ENCODE measurements around the gene YAP1.
"Not testable (repeated sequence)": the region's sequence is repeated elsewhere in the genome, so short reads cannot be mapped to it uniquely, and the experiment has no call there.

Gene YAP1

DNA sequence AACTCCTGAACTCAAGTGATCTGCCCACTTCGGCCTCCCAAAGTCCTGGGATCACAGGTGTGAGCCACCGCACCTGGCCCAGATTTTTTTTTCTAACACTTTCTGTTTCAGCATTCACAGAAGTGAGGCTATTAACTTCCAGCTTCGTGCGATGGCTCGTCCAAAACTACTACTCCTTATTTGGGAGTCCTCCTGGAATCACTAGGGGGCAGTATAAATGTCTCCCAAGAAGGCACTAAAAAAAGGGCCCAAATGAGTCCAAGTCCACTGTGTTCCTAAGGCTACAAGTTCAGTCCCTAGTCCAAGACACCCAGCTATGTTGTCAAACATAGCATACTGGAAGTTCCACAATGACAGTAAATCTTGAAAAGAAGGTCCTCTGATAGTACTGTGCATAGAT is 143.8 kb downstream of the YAP1 start:
- H3K4me3 ChIP-seq (ENCODE audit: low read depth, low read length): no peak overlapping the region
- no peak for DNase-seq (ENCODE audit: low read depth)
- TF ChIP-seq, protein P1, sequence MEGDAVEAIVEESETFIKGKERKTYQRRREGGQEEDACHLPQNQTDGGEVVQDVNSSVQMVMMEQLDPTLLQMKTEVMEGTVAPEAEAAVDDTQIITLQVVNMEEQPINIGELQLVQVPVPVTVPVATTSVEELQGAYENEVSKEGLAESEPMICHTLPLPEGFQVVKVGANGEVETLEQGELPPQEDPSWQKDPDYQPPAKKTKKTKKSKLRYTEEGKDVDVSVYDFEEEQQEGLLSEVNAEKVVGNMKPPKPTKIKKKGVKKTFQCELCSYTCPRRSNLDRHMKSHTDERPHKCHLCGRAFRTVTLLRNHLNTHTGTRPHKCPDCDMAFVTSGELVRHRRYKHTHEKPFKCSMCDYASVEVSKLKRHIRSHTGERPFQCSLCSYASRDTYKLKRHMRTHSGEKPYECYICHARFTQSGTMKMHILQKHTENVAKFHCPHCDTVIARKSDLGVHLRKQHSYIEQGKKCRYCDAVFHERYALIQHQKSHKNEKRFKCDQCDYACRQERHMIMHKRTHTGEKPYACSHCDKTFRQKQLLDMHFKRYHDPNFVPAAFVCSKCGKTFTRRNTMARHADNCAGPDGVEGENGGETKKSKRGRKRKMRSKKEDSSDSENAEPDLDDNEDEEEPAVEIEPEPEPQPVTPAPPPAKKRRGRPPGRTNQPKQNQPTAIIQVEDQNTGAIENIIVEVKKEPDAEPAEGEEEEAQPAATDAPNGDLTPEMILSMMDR (conservative IDR thresholded peaks at IDR 0.05; ENCODE audit: low read depth, low read length): peak; percentile 44

DNA sequence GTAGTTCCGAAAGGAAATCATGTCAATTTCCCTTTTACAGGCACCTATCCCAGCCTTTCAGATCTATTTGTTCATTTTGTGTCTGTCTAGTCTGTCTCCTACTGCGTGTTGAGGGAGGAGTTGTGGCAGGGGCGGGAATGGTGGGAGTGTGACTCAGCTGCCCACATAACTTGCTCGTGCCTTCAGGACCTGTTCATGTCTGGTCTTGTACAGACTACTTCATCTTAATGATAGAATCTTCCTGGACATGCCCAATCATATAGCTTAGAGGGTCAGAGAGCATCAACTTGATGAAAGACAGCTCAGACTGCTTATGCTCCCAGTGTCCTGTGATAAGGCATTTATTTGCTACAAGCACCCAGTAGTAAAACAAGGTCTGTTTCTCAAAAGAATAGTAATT is 146.0 kb downstream of the YAP1 start:
- H3K4me3 ChIP-seq (ENCODE audit: low read depth, low read length): no peak overlapping the region
- peak; percentile 80 for DNase-seq (ENCODE audit: low read depth)
- TF ChIP-seq, protein P1 (conservative IDR thresholded peaks at IDR 0.05; ENCODE audit: low read depth, low read length): no peak

DNA sequence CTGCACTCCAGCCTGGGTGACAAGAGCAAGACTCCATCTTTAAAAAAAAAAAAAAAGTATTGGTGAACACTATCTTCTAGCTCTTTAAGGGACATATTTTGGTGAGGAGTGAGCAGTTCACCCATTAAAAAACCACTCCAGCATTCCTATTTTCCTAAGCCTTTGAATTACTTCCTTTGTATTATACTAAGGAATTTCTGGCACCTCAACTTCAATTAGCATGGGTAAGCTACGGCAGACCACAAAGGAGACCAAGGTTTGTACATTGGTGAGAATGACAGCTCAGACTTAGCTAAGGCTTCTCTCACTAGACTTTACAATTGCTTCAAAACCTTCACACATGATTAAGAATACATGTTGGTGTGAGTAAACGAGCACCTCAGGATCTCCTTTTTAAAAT is 150.0 kb downstream of the YAP1 start:
- TF ChIP-seq, protein P1 (conservative IDR thresholded peaks at IDR 0.05; ENCODE audit: low read depth, low read length): no peak
- H3K4me3 ChIP-seq (ENCODE audit: low read depth, low read length): no peak overlapping the region
- DNase-seq (ENCODE audit: low read depth): no peak

DNA sequence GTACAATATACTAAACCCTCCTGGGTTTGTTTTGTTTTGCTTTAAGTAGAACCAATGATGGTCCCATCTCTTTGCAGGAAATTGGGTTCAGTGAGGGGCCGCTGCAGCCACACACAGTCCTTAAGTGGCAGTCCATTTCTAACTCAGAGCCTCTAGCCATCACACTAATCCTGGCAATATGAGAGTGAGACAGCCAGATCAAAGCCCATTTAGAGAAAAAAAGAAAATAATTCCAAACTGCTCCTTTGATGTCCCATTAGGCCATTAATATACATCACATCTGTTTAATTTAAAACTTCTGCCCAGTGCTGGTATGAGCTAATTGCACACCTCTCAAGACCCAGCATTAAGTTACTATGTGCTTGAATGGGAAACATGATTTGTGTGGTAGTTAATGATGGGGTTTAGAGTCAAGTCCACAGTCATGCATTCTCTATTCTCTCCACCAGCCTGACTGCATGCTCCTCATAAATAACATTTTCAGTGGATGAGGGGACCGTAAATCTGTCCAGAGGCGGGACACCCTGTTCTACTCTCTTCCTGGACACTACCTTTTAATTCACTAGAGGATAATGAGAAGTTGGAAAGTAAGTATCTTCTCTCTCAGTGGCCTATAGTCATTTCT is 153.2 kb downstream of the YAP1 start:
- TF ChIP-seq, protein P1 (conservative IDR thresholded peaks at IDR 0.05; ENCODE audit: low read depth, low read length): no peak
- DNase-seq (ENCODE audit: low read depth): no peak
- H3K4me3 ChIP-seq (ENCODE audit: low read depth, low read length): no peak overlapping the region

DNA sequence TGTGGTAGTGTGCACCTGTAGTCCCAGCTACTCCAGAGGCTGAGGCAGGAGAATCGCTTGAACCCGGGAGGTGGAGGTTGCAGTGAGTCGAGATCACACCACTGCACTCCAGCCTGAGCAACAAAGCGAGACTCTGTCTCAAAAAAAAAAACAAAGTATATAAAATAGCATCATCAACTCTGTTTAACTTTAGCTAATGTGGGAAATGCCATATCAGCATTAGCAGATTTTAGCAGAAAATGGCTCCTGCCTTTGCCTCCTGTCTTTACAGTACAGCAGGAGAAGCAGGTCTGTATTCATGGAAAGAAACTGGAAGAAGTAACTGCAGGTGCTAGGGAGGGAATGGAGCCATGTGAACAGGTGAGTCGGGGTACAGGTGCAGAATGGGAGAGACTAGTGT is 154.5 kb downstream of the YAP1 start:
- DNase-seq (ENCODE audit: low read depth): not testable (repeated sequence)

DNA sequence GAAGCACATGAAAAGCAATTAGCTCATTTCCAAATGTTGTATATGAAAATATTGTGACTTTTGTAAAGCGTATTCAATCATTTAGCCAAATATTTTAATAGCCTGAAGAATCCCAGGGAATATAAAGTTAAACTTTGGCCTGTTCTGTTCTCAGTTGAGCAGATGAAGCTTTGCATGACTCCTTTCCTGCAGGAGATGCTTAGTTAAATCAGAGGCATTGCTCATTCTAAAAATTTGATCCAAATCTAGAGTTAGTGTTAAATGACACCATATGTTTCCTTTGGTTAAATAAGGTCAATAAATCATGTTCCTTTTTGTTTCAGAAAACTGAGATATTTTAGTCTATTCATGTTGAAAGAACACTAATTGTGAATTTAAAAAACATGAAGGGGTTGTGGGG is 155.9 kb downstream of the YAP1 start:
- TF ChIP-seq, protein P1 (conservative IDR thresholded peaks at IDR 0.05; ENCODE audit: low read depth, low read length): no peak
- DNase-seq (ENCODE audit: low read depth): no peak

More for the DNA sequence above, 154.5 kb downstream of the YAP1 start:
- not testable (repeated sequence) for H3K4me3 ChIP-seq (ENCODE audit: low read depth, low read length)

DNA sequence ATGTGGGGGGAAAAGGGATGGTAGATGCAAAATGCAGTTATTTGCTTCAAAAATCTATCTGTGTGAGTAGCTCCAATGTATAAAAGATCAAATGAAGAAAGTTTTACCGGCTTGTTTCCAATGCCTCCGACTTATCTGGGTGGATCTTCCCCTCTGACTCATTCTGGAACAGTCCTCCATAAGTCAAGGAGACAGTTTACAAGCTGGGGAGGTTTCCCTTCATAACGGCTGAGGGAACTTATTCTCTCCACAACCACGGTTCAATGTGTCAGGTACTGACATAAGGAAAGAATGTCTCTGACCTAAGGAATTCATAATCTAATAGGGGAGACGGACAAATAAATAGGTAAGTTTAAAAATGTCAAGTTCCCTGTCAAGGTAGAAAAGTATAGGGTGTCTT is 157.4 kb downstream of the YAP1 start:
- peak; percentile 66 for DNase-seq (ENCODE audit: low read depth)

More for the DNA sequence above, 155.9 kb downstream of the YAP1 start:
- no peak overlapping the region for H3K4me3 ChIP-seq (ENCODE audit: low read depth, low read length)

More for the DNA sequence above, 157.4 kb downstream of the YAP1 start:
- TF ChIP-seq, protein P1 (conservative IDR thresholded peaks at IDR 0.05; ENCODE audit: low read depth, low read length): no peak
- no peak overlapping the region for H3K4me3 ChIP-seq (ENCODE audit: low read depth, low read length)
